HepG2 (cell line): ENCODE data around the gene APBB3. TPM values are rescaled to one million over a fixed set of nuclear protein-coding genes. Genes with fewer than 3 reads are reported as not detected.

ENCODE experiments used
- FIP1L1 ChIP-seq: fragments of 200-400 bp; formaldehyde crosslinking; IDR thresholded peaks from 2 replicates; pipeline ENCODE4 v1.6.1; 2018; ENCODE audit warnings: low read depth, mild to moderate bottlenecking, low read length, moderate library complexity, borderline replicate concordance; ENCODE audit not compliant: insufficient read depth
- FOXM1 ChIP-seq: sonication (generic); formaldehyde crosslinking; IDR thresholded peaks from 2 replicates; pipeline ENCODE4 v1.5.0; 2020; ENCODE audit warnings: missing genetic modification reagents
- GMEB1 ChIP-seq: sonication (generic); formaldehyde crosslinking; IDR thresholded peaks from 2 replicates; pipeline ENCODE4 v1.5.1; 2020; ENCODE audit warnings: missing genetic modification reagents, mild to moderate bottlenecking, borderline replicate concordance
- GPBP1L1 ChIP-seq: sonication (generic); formaldehyde crosslinking; IDR thresholded peaks from 2 replicates; pipeline ENCODE4 v1.5.0; 2020; ENCODE audit warnings: mild to moderate bottlenecking, missing genetic modification reagents
- ISX ChIP-seq: sonication (generic); formaldehyde crosslinking; conservative IDR thresholded peaks from 2 replicates; pipeline ENCODE4 v1.5.0; 2020; ENCODE audit warnings: missing genetic modification reagents
- NFE2L1 ChIP-seq: sonication (generic); formaldehyde crosslinking; IDR thresholded peaks from 2 replicates; pipeline ENCODE4 v1.4.0; 2020; ENCODE audit warnings: missing genetic modification reagents, mild to moderate bottlenecking, borderline replicate concordance
- TRAFD1 ChIP-seq: sonication (generic); formaldehyde crosslinking; IDR thresholded peaks from 2 replicates; pipeline ENCODE4 v1.5.1; 2020; ENCODE audit warnings: missing genetic modification reagents, mild to moderate bottlenecking, borderline replicate concordance
- ZBTB49 ChIP-seq: sonication (generic); formaldehyde crosslinking; IDR thresholded peaks from 2 replicates; pipeline ENCODE4 v1.4.0; 2020; ENCODE audit warnings: missing genetic modification reagents, borderline replicate concordance
- ZNF574 ChIP-seq: sonication (generic); formaldehyde crosslinking; IDR thresholded peaks from 2 replicates; pipeline ENCODE4 v1.4.0; 2020; ENCODE audit warnings: missing genetic modification reagents
- ZNF687 ChIP-seq: sonication (generic); formaldehyde crosslinking; IDR thresholded peaks from 2 replicates; pipeline ENCODE4 v1.5.1; 2020; ENCODE audit warnings: mild to moderate bottlenecking, missing genetic modification reagents, moderate library complexity
- ZSCAN12 ChIP-seq: sonication (generic); formaldehyde crosslinking; IDR thresholded peaks from 2 replicates; pipeline ENCODE4 v1.9.0; 2021; ENCODE audit warnings: mild to moderate bottlenecking, missing genetic modification reagents
- polyA plus RNA-seq, 8 experiments: library from polyadenylated mRNA; depleted of rRNA in 3 of 8; stranded (reverse) in 7 of 8; unstranded in 1 of 8; fragments of >200 nt; fragmentation: Illumina TruSeq in 4 of 8; extraction: Trizol in 4 of 8; gene quantifications; 2 replicates each; pipeline versions ENCODE4 v1.2.1 to v1.2.3, GENCODE V29; 2011 to 2016; ENCODE audit warnings: low read depth in 4 of 8, missing spikeins in 1 of 8, mixed read lengths in 1 of 8; ENCODE audit not compliant: insufficient read depth in 1 of 8
- total RNA-seq, 5 experiments: library from RNA; depleted of rRNA; stranded (reverse); fragments of >200 nt; fragmentation: Illumina TruSeq; extraction: Trizol; gene quantifications; 2 replicates each; pipeline ENCODE4 v1.2.3, GENCODE V29; 2016; ENCODE audit warnings: low read depth in 1 of 5

The APBB3 gene
- total and polyA plus RNA-seq, 2 of the 13 experiments (the other 11 are each of a cell fraction or from before 2014, with no cell fraction given): 0.38 to 0.78 TPM

- TF ChIP-seq ZNF687 (CRISPR knock-in tag) (peak; percentile 99), ZSCAN12 (CRISPR knock-in tag) (peak; percentile 41; the same call in 1 of the 2 replicates), FOXM1 (CRISPR knock-in tag) (no peak), FIP1L1 (no peak), GMEB1 (CRISPR knock-in tag) (peak; percentile 65; the same call in 1 of the 2 replicates), ZNF574 (peak; percentile 68), NFE2L1 (CRISPR knock-in tag) (no peak), GPBP1L1 (CRISPR knock-in tag) (no peak), ISX (no peak), ZBTB49 (CRISPR knock-in tag) (no peak), TRAFD1 (CRISPR knock-in tag) (no peak)
These were observed 16.7 kb downstream of the APBB3 start, which contains the start of gene EIF4EBP3 (continued) for GRCh38 chr5:140547508-140548299.
